Natural killer cell (primary cell): ENCODE results near the gene RAPGEF4. TPM values are rescaled to one million over a fixed set of nuclear protein-coding genes. Genes with fewer than 3 reads are reported as not detected.

Experiments
- ATAC-seq, 3 donors: fragments of 150-1000 bp in 2 of 3; fragments of 200-7000 bp in 1 of 3; cut with Tn5 transposase; 1 replicate in 1 of 3; 2 replicates in 2 of 3; pipeline ENCODE4 v1.10.0; 2021; ENCODE audit warnings: mild to moderate bottlenecking in 2 of 3, moderate library complexity in 2 of 3
- DNase-seq, 2 donors: peaks; one replicate each; pipeline versions ENCODE4 v3.0.0 to v3.0.0-alpha.2; 2013 to 2021; ENCODE audit warnings: mixed read lengths in 1 of 2
- H3K27ac ChIP-seq: one replicate; pipeline ENCODE4 v1.5.1; 2013; ENCODE audit warnings: mild to moderate bottlenecking, low read length
- H3K27me3 ChIP-seq: one replicate; pipeline ENCODE4 v1.6.1; 2013; ENCODE audit warnings: low read length; ENCODE audit not compliant: control insufficient read depth, insufficient read depth
- H3K36me3 ChIP-seq: one replicate; pipeline ENCODE4 v1.6.1; 2013; ENCODE audit warnings: low read length; ENCODE audit not compliant: control insufficient read depth, insufficient read depth
- H3K4me1 ChIP-seq: one replicate; pipeline ENCODE4 v1.6.1; 2013; ENCODE audit warnings: low read length; ENCODE audit not compliant: control insufficient read depth, insufficient read depth
- H3K4me3 ChIP-seq: one replicate; pipeline ENCODE4 v1.5.1; 2013; ENCODE audit warnings: low read length
- H3K9me3 ChIP-seq: one replicate; pipeline ENCODE4 v1.6.1; 2013; ENCODE audit warnings: low read length; ENCODE audit not compliant: control insufficient read depth, insufficient read depth
- H3K27ac Mint-ChIP-seq, 2 donors: one replicate each; pipeline ENCODE4 v1.8.0; 2022; ENCODE audit warnings: mild to moderate bottlenecking in 2 of 2, mixed read lengths in 2 of 2, moderate library complexity in 1 of 2
- H3K27me3 Mint-ChIP-seq, 2 donors: one replicate each; pipeline ENCODE4 v1.8.0; 2022; ENCODE audit warnings: low read depth in 2 of 2, mixed read lengths in 2 of 2
- H3K36me3 Mint-ChIP-seq: one replicate; pipeline ENCODE4 v1.8.0; 2022; ENCODE audit warnings: mixed read lengths
- H3K4me1 Mint-ChIP-seq, 2 donors: one replicate each; pipeline ENCODE4 v1.8.0; 2022; ENCODE audit warnings: mixed read lengths in 2 of 2
- H3K4me3 Mint-ChIP-seq: one replicate; pipeline ENCODE4 v1.8.0; 2022; ENCODE audit warnings: mild to moderate bottlenecking, moderate library complexity, mixed read lengths
- H3K9me3 Mint-ChIP-seq, 2 donors: one replicate each; pipeline ENCODE4 v1.8.0; 2022; ENCODE audit warnings: mixed read lengths in 2 of 2
- WGBS: methylation state at CpG from one replicate; pipeline ENCODE4 v1.1.7; 2013; ENCODE audit warnings: missing lambda C conversion rate; ENCODE audit not compliant: insufficient coverage; 5-methylcytosine and 5-hydroxymethylcytosine counted together
- intact Hi-C: fragments of 100-400 bp; cut with micrococcal nuclease; formaldehyde crosslinking; loops from one replicate; pipeline ENCODE4 v1.14.2; 2022
- total RNA-seq, 4 donors: library from RNA; stranded (reverse); fragments of 120-200 nt in 1 of 4; gene quantifications; one replicate each; pipeline versions ENCODE4 v1.2.3 to v1.2.4, GENCODE V29; 2013 to 2022
- TF ChIP-seq, protein P1 (sequence below): fragments of 200-600 bp; IDR thresholded peaks from one replicate; pipeline ENCODE4 v1.8.0; 2022; ENCODE audit warnings: antibody characterized with exemption

The RAPGEF4 gene
- total RNA-seq, 3 donors from 2014 or later (not counting 1 experiment from before 2014, with no cell fraction given): 0.50 TPM; not detected in 2

DNA sequence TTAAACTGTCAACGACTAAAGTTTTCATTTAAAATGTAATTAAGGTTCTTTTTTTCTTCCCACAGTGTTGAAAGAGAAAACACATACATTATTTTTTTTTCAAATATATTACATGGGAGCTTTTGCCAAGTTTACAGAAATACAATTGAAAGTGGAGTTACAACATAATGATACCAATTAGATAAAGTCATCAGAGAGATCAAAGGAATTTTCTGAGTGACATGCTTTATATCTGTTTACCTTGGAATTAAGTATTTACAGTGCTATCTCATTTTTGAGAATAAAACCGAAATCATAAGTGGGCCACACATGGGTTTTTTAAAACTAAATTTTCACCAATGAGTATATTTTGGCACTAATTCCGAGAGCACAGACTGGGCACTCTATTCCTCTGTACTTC lies 165.2 kb downstream of the RAPGEF4 start:
- no peaks in the 10 kb centered on the region for H3K9me3 Mint-ChIP-seq
- no peaks in the 10 kb centered on the region for H3K4me1 ChIP-seq
- peaks cover 22 to 26% of the 10 kb centered on the region in 2 donors for H3K27me3 Mint-ChIP-seq
- H3K4me3 ChIP-seq: no peak overlapping the region
- H3K4me3 Mint-ChIP-seq: no peak overlapping the region
- no peaks in the 10 kb centered on the region for H3K36me3 ChIP-seq
- no peak overlapping the region for H3K27ac Mint-ChIP-seq
- no peaks in the 10 kb centered on the region for H3K9me3 ChIP-seq
- TF ChIP-seq, protein P1, sequence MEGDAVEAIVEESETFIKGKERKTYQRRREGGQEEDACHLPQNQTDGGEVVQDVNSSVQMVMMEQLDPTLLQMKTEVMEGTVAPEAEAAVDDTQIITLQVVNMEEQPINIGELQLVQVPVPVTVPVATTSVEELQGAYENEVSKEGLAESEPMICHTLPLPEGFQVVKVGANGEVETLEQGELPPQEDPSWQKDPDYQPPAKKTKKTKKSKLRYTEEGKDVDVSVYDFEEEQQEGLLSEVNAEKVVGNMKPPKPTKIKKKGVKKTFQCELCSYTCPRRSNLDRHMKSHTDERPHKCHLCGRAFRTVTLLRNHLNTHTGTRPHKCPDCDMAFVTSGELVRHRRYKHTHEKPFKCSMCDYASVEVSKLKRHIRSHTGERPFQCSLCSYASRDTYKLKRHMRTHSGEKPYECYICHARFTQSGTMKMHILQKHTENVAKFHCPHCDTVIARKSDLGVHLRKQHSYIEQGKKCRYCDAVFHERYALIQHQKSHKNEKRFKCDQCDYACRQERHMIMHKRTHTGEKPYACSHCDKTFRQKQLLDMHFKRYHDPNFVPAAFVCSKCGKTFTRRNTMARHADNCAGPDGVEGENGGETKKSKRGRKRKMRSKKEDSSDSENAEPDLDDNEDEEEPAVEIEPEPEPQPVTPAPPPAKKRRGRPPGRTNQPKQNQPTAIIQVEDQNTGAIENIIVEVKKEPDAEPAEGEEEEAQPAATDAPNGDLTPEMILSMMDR: no peak
- 86% methylated on average over 1 of the region's 3 CpGs for WGBS
- no peak overlapping the region for H3K27ac ChIP-seq
- H3K36me3 Mint-ChIP-seq: no peaks in the 10 kb centered on the region
- no peaks in the 10 kb centered on the region for H3K4me1 Mint-ChIP-seq
- DNase-seq: no peak
- H3K27me3 ChIP-seq: peaks cover under 1% of the 10 kb centered on the region
- ATAC-seq: no peak
- intact Hi-C loops: no loop called here

GRCh38 chr2:172901913-172902312 lies 166.3 kb downstream of the RAPGEF4 start:
- intact Hi-C loops: no loop called here
- Histone ChIP-seq H3K4me1 (no peaks in the 10 kb centered on the region), H3K36me3 (no peaks in the 10 kb centered on the region), H3K27me3 (no peaks in the 10 kb centered on the region), H3K4me3 (no peak overlapping the region), H3K27ac (no peak overlapping the region), H3K9me3 (no peaks in the 10 kb centered on the region)
- H3K9me3 Mint-ChIP-seq: no peaks in the 10 kb centered on the region
- DNase-seq (no peak), ATAC-seq (no peak)
- TF ChIP-seq, protein P1: no peak
- no peak overlapping the region for H3K27ac Mint-ChIP-seq
- H3K27me3 Mint-ChIP-seq: peaks cover 22 to 23% of the 10 kb centered on the region in 2 donors
- 81% methylated on average over 4 of the region's 4 CpGs for WGBS
- H3K4me1 Mint-ChIP-seq: no peaks in the 10 kb centered on the region
- H3K4me3 Mint-ChIP-seq: no peak overlapping the region
- H3K36me3 Mint-ChIP-seq: no peaks in the 10 kb centered on the region

- H3K4me1 ChIP-seq: no peaks in the 10 kb centered on the region
- H3K27me3 Mint-ChIP-seq: peaks cover 14 to 23% of the 10 kb centered on the region in 2 donors
- H3K27ac ChIP-seq: no peak overlapping the region
- no peak overlapping the region for H3K27ac Mint-ChIP-seq
- no peaks in the 10 kb centered on the region for H3K9me3 ChIP-seq
- H3K4me1 Mint-ChIP-seq: no peaks in the 10 kb centered on the region
- WGBS: 100% methylated on average over 1 of the region's 1 CpG
- no peaks in the 10 kb centered on the region for H3K36me3 ChIP-seq
- no peak overlapping the region for H3K4me3 ChIP-seq
- no peak for DNase-seq
- H3K36me3 Mint-ChIP-seq: no peaks in the 10 kb centered on the region
- ATAC-seq: no peak
- no peaks in the 10 kb centered on the region for H3K9me3 Mint-ChIP-seq
- no peaks in the 10 kb centered on the region for H3K27me3 ChIP-seq
- intact Hi-C loops: no loop called here
- TF ChIP-seq, protein P1: no peak
- no peak overlapping the region for H3K4me3 Mint-ChIP-seq
These were observed 168.6 kb downstream of the RAPGEF4 start for GRCh38 chr2:172904236-172904635.
